WERI-Rb-1 (cell line): ENCODE data around the gene MYOF.

Experiments used
- DNase-seq: peaks from one replicate; pipeline ENCODE4 v3.0.0-alpha.2; 2020
- H3K27ac ChIP-seq: fragments of 250-450 bp; sonication (Bioruptor Pico); 2 replicates; pipeline ENCODE4 v1.5.1; 2020; ENCODE audit warnings: mild to moderate bottlenecking, moderate library complexity
- H3K27me3 ChIP-seq: fragments of 250-450 bp; sonication (Bioruptor Pico); 2 replicates; pipeline ENCODE4 v1.5.1; 2021; ENCODE audit warnings: mild to moderate bottlenecking, low read depth, moderate library complexity; ENCODE audit not compliant: insufficient read depth, severe bottlenecking
- H3K36me3 ChIP-seq: fragments of 250-450 bp; sonication (Bioruptor Pico); 2 replicates; pipeline ENCODE4 v1.5.1; 2020; ENCODE audit warnings: mild to moderate bottlenecking, moderate library complexity
- H3K4me3 ChIP-seq: 2 replicates; pipeline ENCODE4 v1.5.1; 2011; ENCODE audit warnings: low read depth, mild to moderate bottlenecking, control low read depth, low read length
- H3K9me3 ChIP-seq: fragments of 250-450 bp; sonication (Bioruptor Pico); 2 replicates; pipeline ENCODE4 v1.5.1; 2021; ENCODE audit warnings: mild to moderate bottlenecking, moderate library complexity; ENCODE audit not compliant: severe bottlenecking
- CTCF ChIP-seq: IDR thresholded peaks from 2 replicates; pipeline ENCODE4 v1.5.1; 2011; ENCODE audit warnings: low read depth, mild to moderate bottlenecking, control low read depth, inconsistent platforms, low read length

MYOF gene

GRCh38 chr10:93261961-93262610 is 220.0 kb downstream of the MYOF start:
- no peak for TF ChIP-seq CTCF
- no peaks in the 10 kb centered on the region for H3K27me3 ChIP-seq
- no peak overlapping the region for H3K27ac ChIP-seq
- no peak overlapping the region for H3K4me3 ChIP-seq
- DNase-seq, result no peak
- no peaks in the 10 kb centered on the region for H3K9me3 ChIP-seq
- H3K36me3 ChIP-seq, result no peaks in the 10 kb centered on the region

GRCh38 chr10:93261089-93261488 is 221.0 kb downstream of the MYOF start:
- no peak for DNase-seq
- Histone ChIP-seq H3K9me3 (no peaks in the 10 kb centered on the region), H3K27me3 (no peaks in the 10 kb centered on the region), H3K36me3 (no peaks in the 10 kb centered on the region), H3K4me3 (no peak overlapping the region), H3K27ac (no peak overlapping the region)
- TF ChIP-seq CTCF, result no peak

DNA sequence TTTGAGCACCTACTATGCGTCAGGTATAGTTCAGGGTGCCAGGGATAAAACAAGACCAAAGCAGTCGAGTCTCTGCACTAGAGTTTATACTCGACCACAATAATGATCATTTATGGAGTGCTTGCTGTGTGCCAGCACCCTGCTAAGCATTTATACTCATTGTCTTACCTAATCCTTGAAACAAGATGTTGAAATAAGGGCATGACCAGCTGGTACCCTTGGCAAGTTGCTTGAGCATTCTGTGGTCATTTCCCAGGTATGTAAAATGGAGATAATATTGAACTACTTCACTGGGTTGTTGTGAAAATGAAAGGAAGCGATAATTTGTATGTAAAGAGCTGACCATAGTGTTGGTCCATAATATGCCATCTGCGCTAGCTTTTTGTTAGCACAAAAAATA is 223.0 kb downstream of the MYOF start:
- Histone ChIP-seq H3K36me3 (no peaks in the 10 kb centered on the region), H3K9me3 (no peaks in the 10 kb centered on the region), H3K27ac (no peak overlapping the region), H3K27me3 (no peaks in the 10 kb centered on the region), H3K4me3 (no peak overlapping the region)
- no peak for DNase-seq
- TF ChIP-seq CTCF, result no peak
